Adrenal gland (tissue), 5 donors: ENCODE results near the gene KCTD1.

Source experiments
- CTCF ChIP-seq, 6 experiments: fragments of 450-650 bp in 4 of 6; fragments of 200-600 bp in 2 of 6; sonication (generic) in 1 of 6; IDR thresholded peaks; 1 replicate in 5 of 6; 2 replicates in 1 of 6; pipeline versions ENCODE4 v1.5.1 to v1.8.0; 2016 to 2021; ENCODE audit warnings: antibody characterized with exemption in 6 of 6, mild to moderate bottlenecking in 2 of 6, moderate library complexity in 1 of 6
- POLR2A ChIP-seq, 2 donors: fragments of 450-650 bp; IDR thresholded peaks; one replicate each; pipeline ENCODE4 v1.6.1; 2017; ENCODE audit warnings: antibody characterized with exemption in 2 of 2, mild to moderate bottlenecking in 2 of 2, moderate library complexity in 1 of 2
- donor health status: DM: no; HTN: no; CAD: no.

- TF ChIP-seq CTCF (IDR thresholded peaks at IDR 0.05) (no peak), POLR2A (IDR thresholded peaks at IDR 0.05) (no peak)
Measured at GRCh38 chr18:26473672-26474071, 74.7 kb downstream of the KCTD1 start.
